ENCODE results near the gene QRICH1. TPM values are rescaled to one million over a fixed set of nuclear protein-coding genes. Genes with fewer than 3 reads are reported as not detected.

QRICH1 gene
- total and polyA plus RNA-seq, 3 donors from 2014 or later, result 126 to 287 (median 280) TPM

DNA sequence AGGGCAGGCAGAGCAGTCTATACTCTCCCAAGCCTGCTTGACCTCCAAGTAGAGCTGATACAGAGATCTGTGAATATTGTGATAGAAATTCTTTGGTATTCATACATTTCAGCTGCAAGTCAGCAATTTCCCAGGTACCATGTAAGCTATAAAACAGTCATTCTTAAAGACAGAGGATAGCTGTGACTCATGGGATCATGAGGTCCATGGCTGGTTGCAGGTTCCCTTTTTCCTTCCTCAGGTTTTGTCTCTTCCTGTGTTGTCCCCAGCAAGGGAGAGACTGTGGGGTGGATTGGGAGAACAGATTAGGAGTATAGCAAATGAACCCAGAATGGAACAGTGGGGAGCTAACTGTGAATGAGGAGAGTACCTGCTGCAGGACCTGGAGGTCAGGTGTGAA, 109.2 kb downstream of the QRICH1 start:
- Histone ChIP-seq H3K36me3 (ENCODE audit: low read depth, missing control alignments) (no peaks in the 10 kb centered on the region), H3K4me3 (no peak overlapping the region), H3K4me1 (peaks cover 6% of the 10 kb centered on the region), H3K9me3 (no peaks in the 10 kb centered on the region), H3K27ac (no peak overlapping the region), H3K27me3 (no peaks in the 10 kb centered on the region)
- no peak for DNase-seq
- intact Hi-C loops (cut with DNase I; ENCODE audit: low total_unique reads), result no loop called here
- TF ChIP-seq, protein P1, sequence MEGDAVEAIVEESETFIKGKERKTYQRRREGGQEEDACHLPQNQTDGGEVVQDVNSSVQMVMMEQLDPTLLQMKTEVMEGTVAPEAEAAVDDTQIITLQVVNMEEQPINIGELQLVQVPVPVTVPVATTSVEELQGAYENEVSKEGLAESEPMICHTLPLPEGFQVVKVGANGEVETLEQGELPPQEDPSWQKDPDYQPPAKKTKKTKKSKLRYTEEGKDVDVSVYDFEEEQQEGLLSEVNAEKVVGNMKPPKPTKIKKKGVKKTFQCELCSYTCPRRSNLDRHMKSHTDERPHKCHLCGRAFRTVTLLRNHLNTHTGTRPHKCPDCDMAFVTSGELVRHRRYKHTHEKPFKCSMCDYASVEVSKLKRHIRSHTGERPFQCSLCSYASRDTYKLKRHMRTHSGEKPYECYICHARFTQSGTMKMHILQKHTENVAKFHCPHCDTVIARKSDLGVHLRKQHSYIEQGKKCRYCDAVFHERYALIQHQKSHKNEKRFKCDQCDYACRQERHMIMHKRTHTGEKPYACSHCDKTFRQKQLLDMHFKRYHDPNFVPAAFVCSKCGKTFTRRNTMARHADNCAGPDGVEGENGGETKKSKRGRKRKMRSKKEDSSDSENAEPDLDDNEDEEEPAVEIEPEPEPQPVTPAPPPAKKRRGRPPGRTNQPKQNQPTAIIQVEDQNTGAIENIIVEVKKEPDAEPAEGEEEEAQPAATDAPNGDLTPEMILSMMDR (IDR thresholded peaks at IDR 0.05), result no peak
- no peak for TF ChIP-seq POLR2A (IDR thresholded peaks at IDR 0.05)

DNA sequence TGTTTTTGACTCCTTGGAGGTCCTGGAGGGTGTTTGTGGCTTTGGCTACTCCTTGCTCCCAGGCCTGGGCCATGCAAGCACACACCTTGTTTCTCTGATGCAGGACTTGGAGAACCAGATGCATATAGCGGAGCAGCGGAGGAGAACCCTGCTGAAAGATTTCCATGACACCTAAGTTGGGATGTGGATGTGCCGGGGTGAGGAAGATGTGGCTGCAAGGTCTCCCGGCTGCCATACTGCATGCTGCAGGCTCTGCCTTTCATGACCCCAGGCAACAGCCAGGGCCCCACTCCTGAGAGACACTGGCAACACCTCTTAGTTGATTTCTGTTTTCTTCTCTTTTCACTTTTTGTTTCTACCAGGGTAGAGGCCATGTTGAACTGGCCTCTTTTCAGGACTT, 110.8 kb downstream of the QRICH1 start:
- 95 to 96% methylated on average over 4 of the region's 4 CpGs for WGBS, 2 donors
- no peaks in the 10 kb centered on the region for H3K9me3 ChIP-seq
- intact Hi-C loops (cut with DNase I; ENCODE audit: low total_unique reads), result no loop called here
- no peak overlapping the region for H3K4me3 ChIP-seq
- no peaks in the 10 kb centered on the region for H3K36me3 ChIP-seq (ENCODE audit: low read depth, missing control alignments)
- no peak overlapping the region for H3K27ac ChIP-seq
- DNase-seq, result no peak
- TF ChIP-seq, protein P1 (IDR thresholded peaks at IDR 0.05), result no peak
- TF ChIP-seq POLR2A (IDR thresholded peaks at IDR 0.05), result no peak
- no peaks in the 10 kb centered on the region for H3K4me1 ChIP-seq
- no peaks in the 10 kb centered on the region for H3K27me3 ChIP-seq

DNA sequence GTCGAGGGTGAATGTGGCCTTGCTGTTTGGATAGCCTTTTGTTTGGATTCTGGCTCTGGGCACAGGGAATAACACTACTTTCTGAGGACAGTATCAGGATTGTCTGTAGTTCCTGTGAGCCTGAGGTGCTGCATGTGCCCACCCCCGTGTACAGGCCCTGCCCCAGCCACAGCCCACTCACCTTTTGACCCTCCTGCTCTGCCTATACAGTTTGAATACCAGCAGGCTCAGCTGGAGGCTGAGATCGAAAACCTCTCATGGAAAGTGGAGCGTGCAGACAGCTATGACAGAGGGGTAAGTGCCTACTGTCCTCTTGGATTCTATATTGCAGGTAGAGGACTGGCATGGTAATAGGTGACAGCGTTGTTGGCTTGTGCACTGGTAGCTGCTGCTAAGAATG, 111.2 kb downstream of the QRICH1 start:
- WGBS, 2 donors, result 75 to 79% methylated on average over 5 of the region's 5 CpGs
- Histone ChIP-seq H3K9me3 (no peaks in the 10 kb centered on the region), H3K4me1 (peaks cover 3% of the 10 kb centered on the region), H3K27me3 (no peaks in the 10 kb centered on the region), H3K4me3 (no peak overlapping the region), H3K27ac (no peak overlapping the region), H3K36me3 (ENCODE audit: low read depth, missing control alignments) (no peaks in the 10 kb centered on the region)
- DNase-seq, result no peak
- intact Hi-C loops (cut with DNase I; ENCODE audit: low total_unique reads), result no loop called here
- TF ChIP-seq, protein P1 (IDR thresholded peaks at IDR 0.05), result no peak
- TF ChIP-seq POLR2A (IDR thresholded peaks at IDR 0.05), result no peak

DNA sequence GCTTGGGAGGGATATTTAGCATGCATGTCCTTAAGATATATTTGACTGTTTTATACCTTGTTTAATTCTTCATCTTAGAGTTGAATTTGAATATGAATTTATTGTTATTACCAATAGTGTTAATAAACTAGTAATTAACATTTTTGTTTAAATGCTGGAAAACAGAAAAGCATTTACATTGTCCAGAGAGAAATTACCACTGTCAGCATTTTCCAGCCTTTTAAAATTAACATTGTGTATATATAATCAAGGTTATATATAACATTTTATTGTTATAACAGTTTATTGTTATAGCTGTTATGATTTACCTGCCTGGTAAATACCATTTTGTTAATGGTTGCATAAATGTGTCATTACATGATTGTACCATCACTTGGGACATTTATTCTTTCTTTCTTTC, 111.9 kb downstream of the QRICH1 start:
- Histone ChIP-seq H3K27ac (no peak overlapping the region), H3K36me3 (ENCODE audit: low read depth, missing control alignments) (no peaks in the 10 kb centered on the region), H3K27me3 (no peaks in the 10 kb centered on the region), H3K9me3 (no peaks in the 10 kb centered on the region), H3K4me3 (no peak overlapping the region), H3K4me1 (peaks cover 8% of the 10 kb centered on the region)
- intact Hi-C loops (cut with DNase I; ENCODE audit: low total_unique reads), result no loop called here
- DNase-seq, result no peak
- no peak for TF ChIP-seq POLR2A (IDR thresholded peaks at IDR 0.05)
- TF ChIP-seq, protein P1 (IDR thresholded peaks at IDR 0.05), result no peak

DNA sequence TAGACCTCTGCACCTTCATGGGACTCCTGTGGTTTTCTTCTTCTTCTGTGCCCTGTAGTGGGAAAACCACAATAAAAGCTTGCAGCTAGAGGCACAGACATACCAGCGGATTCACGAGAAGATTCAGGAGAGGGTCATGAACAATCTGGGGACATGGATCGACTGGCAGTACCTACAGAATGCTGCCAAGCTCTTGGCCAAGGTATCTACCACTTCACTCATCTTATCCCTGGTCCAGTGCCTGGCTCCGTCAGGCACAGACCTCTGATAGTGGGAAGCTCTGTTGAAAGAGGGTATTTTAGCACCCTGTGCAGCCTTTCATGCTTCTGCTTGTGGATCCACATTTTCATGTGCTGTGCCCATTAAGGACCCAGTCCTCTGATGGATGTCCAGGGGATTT, 113.6 kb downstream of the QRICH1 start:
- 86 to 99% methylated on average over 4 of the region's 4 CpGs for WGBS, 2 donors
- H3K36me3 ChIP-seq (ENCODE audit: low read depth, missing control alignments), result no peaks in the 10 kb centered on the region
- H3K9me3 ChIP-seq, result no peaks in the 10 kb centered on the region
- TF ChIP-seq, protein P1 (IDR thresholded peaks at IDR 0.05), result no peak
- no peak for TF ChIP-seq POLR2A (IDR thresholded peaks at IDR 0.05)
- H3K27me3 ChIP-seq, result no peaks in the 10 kb centered on the region
- H3K27ac ChIP-seq, result no peak overlapping the region
- peaks cover 8% of the 10 kb centered on the region for H3K4me1 ChIP-seq
- H3K4me3 ChIP-seq, result no peak overlapping the region
- DNase-seq, result no peak
- intact Hi-C loops (cut with DNase I; ENCODE audit: low total_unique reads), result no loop called here

MicroRNAs encoded within 50 kb of the gene (microRNA counts, 767-probe panel; counts per million panel counts)
- microRNA hsa-miR-191-5p, result 9,936 to 10,947 counts per million in 2 donors
- microRNA hsa-miR-425-5p, result 0 to 152 counts per million in 2 donors

Small RNA genes lying within 50 kb of the gene (microRNA-seq; reads per million reads assigned to microRNA genes)
- gene MIR191 (ENCODE audit: borderline number of aligned reads in 2 of 2, borderline replicate concordance in 1 of 2) (15,231 to 18,667 reads per million in 2 donors), gene MIR425 (ENCODE audit: borderline number of aligned reads in 2 of 2, borderline replicate concordance in 1 of 2) (1,002 to 1,467 reads per million in 2 donors), gene MIR6890 (ENCODE audit: borderline number of aligned reads in 2 of 2, borderline replicate concordance in 1 of 2) (0 reads per million in 2 donors)

Small RNA genes lying within 50 kb of the gene (small RNA-seq; reads per million reads assigned to genes)
- gene MIR191 (1,896 to 2,457 reads per million in 2 donors), gene MIR425 (2.6 to 6.1 reads per million in 2 donors), gene RN7SL182P (0 reads per million in 2 donors)

Other genes with a start within 250 kb of the QRICH1 start
- gene PRKAR2A, start 246.2 kb downstream of the QRICH1 start, total RNA-seq, result 100 to 1,000 TPM in 1 of 2 donors, 10 to 100 TPM in 1; 52.2 to 150 TPM
- gene PRKAR2A, start 246.2 kb downstream of the QRICH1 start, polyA plus RNA-seq (ENCODE audit: insufficient read depth, low read depth, low replicate concordance), result 166 TPM
- 10 to 100 TPM; 13.0 to 15.7 TPM for gene SLC25A20, start 195.2 kb downstream of the QRICH1 start, total RNA-seq
- gene SLC25A20, start 195.2 kb downstream of the QRICH1 start, polyA plus RNA-seq (ENCODE audit: insufficient read depth, low read depth, low replicate concordance), result 19.6 TPM
- 100 to 1,000 TPM; 127 to 157 TPM for gene ARIH2, start 175.2 kb downstream of the QRICH1 start, total RNA-seq
- gene ARIH2, start 175.2 kb downstream of the QRICH1 start, polyA plus RNA-seq (ENCODE audit: insufficient read depth, low read depth, low replicate concordance), result 106 TPM
- gene P4HTM, start 103.8 kb downstream of the QRICH1 start, total RNA-seq, result 100 to 1,000 TPM; 107 to 122 TPM
- gene P4HTM, start 103.8 kb downstream of the QRICH1 start, polyA plus RNA-seq (ENCODE audit: insufficient read depth, low read depth, low replicate concordance), result 52.3 TPM
- gene WDR6, start 86.7 kb downstream of the QRICH1 start, total RNA-seq, result 100 to 1,000 TPM; 171 to 172 TPM
- 92.0 TPM for gene WDR6, start 86.7 kb downstream of the QRICH1 start, polyA plus RNA-seq (ENCODE audit: insufficient read depth, low read depth, low replicate concordance)
- gene DALRD3, start 75.5 kb downstream of the QRICH1 start, total RNA-seq, result 100 to 1,000 TPM in 1 of 2 donors, 10 to 100 TPM in 1; 92.0 to 106 TPM
- gene DALRD3, start 75.5 kb downstream of the QRICH1 start, polyA plus RNA-seq (ENCODE audit: insufficient read depth, low read depth, low replicate concordance), result 121 TPM
- gene NDUFAF3, start 72.0 kb downstream of the QRICH1 start, total RNA-seq, result 100 to 1,000 TPM; 324 to 416 TPM
- 544 TPM for gene NDUFAF3, start 72.0 kb downstream of the QRICH1 start, polyA plus RNA-seq (ENCODE audit: insufficient read depth, low read depth, low replicate concordance)
- gene IMPDH2, start 64.7 kb downstream of the QRICH1 start, total RNA-seq, result 10 to 100 TPM; 93.0 to 98.5 TPM
- gene IMPDH2, start 64.7 kb downstream of the QRICH1 start, polyA plus RNA-seq (ENCODE audit: insufficient read depth, low read depth, low replicate concordance), result 95.0 TPM
- 100 to 1,000 TPM; 198 to 246 TPM for gene QARS1, start 10.7 kb upstream of the QRICH1 start, total RNA-seq
- 175 TPM for gene QARS1, start 10.7 kb upstream of the QRICH1 start, polyA plus RNA-seq (ENCODE audit: insufficient read depth, low read depth, low replicate concordance)
- 100 to 1,000 TPM in 1 of 2 donors, 10 to 100 TPM in 1; 82.7 to 102 TPM for gene USP19, start 26.8 kb upstream of the QRICH1 start, total RNA-seq
- gene USP19, start 26.8 kb upstream of the QRICH1 start, polyA plus RNA-seq (ENCODE audit: insufficient read depth, low read depth, low replicate concordance), result 77.2 TPM
- gene LAMB2, start 39.0 kb upstream of the QRICH1 start, total RNA-seq, result 100 to 1,000 TPM; 336 to 503 TPM
- gene LAMB2, start 39.0 kb upstream of the QRICH1 start, polyA plus RNA-seq (ENCODE audit: insufficient read depth, low read depth, low replicate concordance), result 276 TPM
- 10 to 100 TPM; 34.3 to 55.0 TPM for gene CCDC71, start 72.3 kb upstream of the QRICH1 start, total RNA-seq
- gene CCDC71, start 72.3 kb upstream of the QRICH1 start, polyA plus RNA-seq (ENCODE audit: insufficient read depth, low read depth, low replicate concordance), result 27.6 TPM
- 10 to 100 TPM; 56.6 to 78.2 TPM for gene KLHDC8B, start 77.5 kb upstream of the QRICH1 start, total RNA-seq
- 55.8 TPM for gene KLHDC8B, start 77.5 kb upstream of the QRICH1 start, polyA plus RNA-seq (ENCODE audit: insufficient read depth, low read depth, low replicate concordance)
- gene C3orf62, start 183.2 kb upstream of the QRICH1 start, total RNA-seq, result 10 to 100 TPM; 14.1 to 25.9 TPM
- 48.6 TPM for gene C3orf62, start 183.2 kb upstream of the QRICH1 start, polyA plus RNA-seq (ENCODE audit: insufficient read depth, low read depth, low replicate concordance)
- gene USP4, start 246.0 kb upstream of the QRICH1 start, total RNA-seq, result 10 to 100 TPM; 48.0 to 72.0 TPM
- 95.1 TPM for gene USP4, start 246.0 kb upstream of the QRICH1 start, polyA plus RNA-seq (ENCODE audit: insufficient read depth, low read depth, low replicate concordance)

All from testis (tissue), 3 donors.